DND-41 (cell line): ENCODE data around the gene GARIN5A.
A peak's percentile ranks its signal among the peaks of the same experiment; 100 is the strongest.

Experiments
- ATAC-seq: fragments of 200-7000 bp; cut with Tn5 transposase; 3 replicates; pipeline ENCODE4 v1.9.1; 2021; ENCODE audit warnings: low read depth; ENCODE audit not compliant: insufficient read depth
- DNase-seq: peaks from one replicate; pipeline ENCODE4 v3.0.0-alpha.2; 2020
- H2AFZ ChIP-seq: 2 replicates; pipeline ENCODE4 v1.6.0; 2012; ENCODE audit warnings: low read depth, low read length
- H3K27ac ChIP-seq: 2 replicates; pipeline ENCODE4 v1.5.1; 2012; ENCODE audit warnings: low read length, inconsistent platforms
- H3K27me3 ChIP-seq: fragments of 200-600 bp; sonication (generic); 2 replicates; pipeline ENCODE4 v1.6.0; 2012; ENCODE audit warnings: low read length, mild to moderate bottlenecking, inconsistent platforms; ENCODE audit not compliant: insufficient read depth, poor library complexity
- H3K36me3 ChIP-seq: 2 replicates; pipeline ENCODE4 v1.5.1; 2012; ENCODE audit warnings: low read length, inconsistent platforms; ENCODE audit not compliant: insufficient read depth
- H3K4me1 ChIP-seq: 2 replicates; pipeline ENCODE4 v1.5.1; 2012; ENCODE audit warnings: mild to moderate bottlenecking, low read length; ENCODE audit not compliant: insufficient read depth
- H3K4me2 ChIP-seq: 2 replicates; pipeline ENCODE4 v1.6.0; 2012; ENCODE audit warnings: mild to moderate bottlenecking, moderate library complexity, low read length, inconsistent platforms; ENCODE audit not compliant: insufficient read depth
- H3K4me3 ChIP-seq, 2 experiments: fragments of 200-600 bp in 1 of 2; shearing (Covaris generic) in 1 of 2; 2 replicates each; pipeline ENCODE4 v1.5.1; 2012 to 2016; ENCODE audit warnings: inconsistent platforms in 2 of 2, low read length in 2 of 2, mild to moderate bottlenecking in 2 of 2, low read depth in 1 of 2, moderate library complexity in 1 of 2
- H3K79me2 ChIP-seq: 2 replicates; pipeline ENCODE4 v1.6.0; 2012; ENCODE audit warnings: low read length, inconsistent platforms; ENCODE audit not compliant: insufficient read depth
- H3K9ac ChIP-seq: 2 replicates; pipeline ENCODE4 v1.6.0; 2012; ENCODE audit warnings: low read depth, mild to moderate bottlenecking, inconsistent platforms, low read length, moderate library complexity
- H3K9me3 ChIP-seq: 2 replicates; pipeline ENCODE4 v1.5.1; 2012; ENCODE audit warnings: low read length, moderate library complexity, mild to moderate bottlenecking, inconsistent platforms; ENCODE audit not compliant: insufficient read depth, severe bottlenecking
- H4K20me1 ChIP-seq: 2 replicates; pipeline ENCODE4 v1.6.0; 2012; ENCODE audit warnings: low read length; ENCODE audit not compliant: insufficient read depth
- CTCF ChIP-seq: IDR thresholded peaks from 2 replicates; pipeline ENCODE4 v1.5.1; 2012; ENCODE audit warnings: borderline replicate concordance, low read length, moderate library complexity, mild to moderate bottlenecking; ENCODE audit not compliant: poor library complexity, severe bottlenecking; ENCODE audit errors: extremely low read depth
- EZH2 ChIP-seq: IDR thresholded peaks from 3 replicates; pipeline ENCODE4 v1.6.1; 2012; ENCODE audit warnings: borderline replicate concordance, low read depth, mild to moderate bottlenecking, moderate library complexity, low read length, inconsistent platforms; ENCODE audit not compliant: severe bottlenecking

GARIN5A gene

GRCh38 chr19:50434525-50434924 is 42.1 kb downstream of the GARIN5A start:
- ATAC-seq, result no peak
- Histone ChIP-seq H3K27me3 (no peaks in the 10 kb centered on the region), H3K27ac (no peak overlapping the region), H3K36me3 (no peaks in the 10 kb centered on the region), H3K4me2 (no peak overlapping the region), H4K20me1 (no peaks in the 10 kb centered on the region), H3K4me3 (no peak overlapping the region), H3K9me3 (no peaks in the 10 kb centered on the region), H3K4me1 (peaks cover 15% of the 10 kb centered on the region), H2AFZ (no peak overlapping the region), H3K9ac (no peak overlapping the region), H3K79me2 (no peaks in the 10 kb centered on the region)
- DNase-seq, result no peak
- TF ChIP-seq EZH2, result no peak
- no peak for TF ChIP-seq CTCF

- H3K4me2 ChIP-seq, result no peak overlapping the region
- H3K4me3 ChIP-seq, result no peak overlapping the region
- DNase-seq (no peak), ATAC-seq (no peak)
- H3K79me2 ChIP-seq, result no peaks in the 10 kb centered on the region
- H3K36me3 ChIP-seq, result no peaks in the 10 kb centered on the region
- peaks cover 15% of the 10 kb centered on the region for H3K4me1 ChIP-seq
- no peaks in the 10 kb centered on the region for H4K20me1 ChIP-seq
- no peaks in the 10 kb centered on the region for H3K27me3 ChIP-seq
- H3K27ac ChIP-seq, result no peak overlapping the region
- no peak overlapping the region for H2AFZ ChIP-seq
- no peak for TF ChIP-seq EZH2
- TF ChIP-seq CTCF, result no peak
- no peak overlapping the region for H3K9ac ChIP-seq
- H3K9me3 ChIP-seq, result no peaks in the 10 kb centered on the region
These were observed 43.2 kb downstream of the GARIN5A start for GRCh38 chr19:50433201-50434180.

- H2AFZ ChIP-seq, result peak within 1 kb of the TSS; percentile 73
These were observed 44.2 kb downstream of the GARIN5A start, which contains the start of gene MYBPC2 for GRCh38 chr19:50432221-50433028. MYBPC2 (plus strand) TSS chr19:50432892; CDS start chr19:50432954, 62 bp downstream.

More at GRCh38 chr19:50432221-50433028, 44.2 kb downstream of the GARIN5A start, which contains the start of gene MYBPC2:
- peak within 1 kb of the TSS; percentile 88 for H3K4me2 ChIP-seq
- no peaks in the 10 kb centered on the region for H4K20me1 ChIP-seq
- peak within 1 kb of the TSS; percentile 12 to 76; a peak in 3 of 4 replicates for H3K4me3 ChIP-seq
- ATAC-seq (no peak), DNase-seq (no peak)
- peaks cover 15% of the 10 kb centered on the region for H3K4me1 ChIP-seq
- peak within 1 kb of the TSS; percentile 3; the same call in 1 of the 2 replicates for H3K27ac ChIP-seq
- H3K9ac ChIP-seq, result peak within 1 kb of the TSS; percentile 45; the same call in 1 of the 2 replicates
- H3K36me3 ChIP-seq, result no peaks in the 10 kb centered on the region
- no peaks in the 10 kb centered on the region for H3K27me3 ChIP-seq
- H3K79me2 ChIP-seq, result no peaks in the 10 kb centered on the region
- H3K9me3 ChIP-seq, result no peaks in the 10 kb centered on the region
- no peak for TF ChIP-seq CTCF
- TF ChIP-seq EZH2, result no peak
